T-helper 1 cell treated with Interleukin-12 subunit alpha and Interleukin-12 subunit beta and Interleukin-4 antibody, amounts not matched to agents 30 μg/mL and 1 μg/mL, for 36 hours (primary cell): ENCODE data around the gene PSD2.

Source experiments
- H3K27ac Mint-ChIP-seq: one replicate; pipeline ENCODE4 v1.8.0; 2021; ENCODE audit warnings: mild to moderate bottlenecking, mixed read lengths
- H3K27me3 Mint-ChIP-seq: one replicate; pipeline ENCODE4 v1.8.0; 2021; ENCODE audit warnings: low read depth, mixed read lengths
- H3K36me3 Mint-ChIP-seq: one replicate; pipeline ENCODE4 v1.8.0; 2021; ENCODE audit warnings: low read depth, mixed read lengths
- H3K4me1 Mint-ChIP-seq: one replicate; pipeline ENCODE4 v1.8.0; 2021; ENCODE audit warnings: low read depth, mixed read lengths
- H3K4me3 Mint-ChIP-seq: one replicate; pipeline ENCODE4 v1.8.0; 2021; ENCODE audit warnings: mild to moderate bottlenecking, moderate library complexity, mixed read lengths
- H3K9me3 Mint-ChIP-seq: one replicate; pipeline ENCODE4 v1.8.0; 2021; ENCODE audit warnings: mixed read lengths

Gene PSD2

GRCh38 chr5:139869042-139869790 lies 73.6 kb downstream of the PSD2 start:
- Mint-ChIP-seq H3K27ac (no peak overlapping the region), H3K4me1 (no peaks in the 10 kb centered on the region), H3K9me3 (no peaks in the 10 kb centered on the region), H3K4me3 (no peak overlapping the region), H3K36me3 (no peaks in the 10 kb centered on the region), H3K27me3 (peaks cover 16% of the 10 kb centered on the region)

DNA sequence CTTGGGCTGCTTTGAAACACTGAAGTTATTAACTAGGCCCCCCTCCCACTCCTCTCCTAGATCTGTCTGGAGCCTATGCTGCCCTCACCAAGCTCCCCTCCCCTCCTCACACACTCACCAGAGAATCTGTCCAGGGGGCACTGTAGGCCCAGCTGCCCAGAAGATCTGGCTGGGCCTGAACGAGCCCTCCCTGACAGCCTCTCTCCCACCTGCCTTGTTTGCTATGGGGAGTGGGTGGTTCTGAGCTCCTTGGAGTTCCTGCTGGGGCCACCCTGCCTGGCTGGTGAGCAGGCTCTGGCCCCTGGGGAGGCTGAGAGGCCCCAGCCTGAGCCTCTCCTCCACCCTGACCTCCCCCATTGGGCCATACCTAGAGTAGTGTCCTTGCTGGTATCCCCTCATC lies 75.1 kb downstream of the PSD2 start:
- Mint-ChIP-seq H3K36me3 (no peaks in the 10 kb centered on the region), H3K27ac (no peak overlapping the region), H3K9me3 (no peaks in the 10 kb centered on the region), H3K27me3 (peaks cover 13% of the 10 kb centered on the region), H3K4me1 (no peaks in the 10 kb centered on the region), H3K4me3 (no peak overlapping the region)

DNA sequence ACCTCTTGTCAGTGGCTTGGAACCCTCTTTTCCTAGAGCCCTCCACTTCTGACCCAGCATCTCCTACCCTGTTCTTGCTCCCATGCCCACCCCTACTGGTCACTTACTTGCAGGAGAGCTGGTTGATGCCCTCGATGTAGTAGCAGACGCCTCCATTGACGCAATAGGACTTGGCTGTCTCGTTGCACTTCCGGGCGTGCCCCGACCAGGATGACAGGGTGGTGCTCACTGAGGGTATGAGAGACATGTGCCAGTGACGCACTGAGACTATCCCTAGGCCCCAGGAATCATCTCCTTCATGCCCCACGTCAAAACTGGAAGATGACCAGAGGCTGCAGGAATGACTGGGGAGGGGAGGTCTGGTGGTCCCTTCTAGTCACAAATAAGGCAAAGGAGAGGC lies 76.0 kb downstream of the PSD2 start:
- no peak overlapping the region for H3K27ac Mint-ChIP-seq
- H3K4me1 Mint-ChIP-seq: no peaks in the 10 kb centered on the region
- H3K27me3 Mint-ChIP-seq: peaks cover 5% of the 10 kb centered on the region
- H3K9me3 Mint-ChIP-seq: no peaks in the 10 kb centered on the region
- no peaks in the 10 kb centered on the region for H3K36me3 Mint-ChIP-seq
- H3K4me3 Mint-ChIP-seq: no peak overlapping the region

- no peaks in the 10 kb centered on the region for H3K9me3 Mint-ChIP-seq
- no peak overlapping the region for H3K4me3 Mint-ChIP-seq
- H3K36me3 Mint-ChIP-seq: no peaks in the 10 kb centered on the region
- no peak overlapping the region for H3K27ac Mint-ChIP-seq
- H3K27me3 Mint-ChIP-seq: no peaks in the 10 kb centered on the region
- no peaks in the 10 kb centered on the region for H3K4me1 Mint-ChIP-seq
Observed at GRCh38 chr5:139872052-139872766, 76.6 kb downstream of the PSD2 start.

GRCh38 chr5:139872851-139873794 lies 77.5 kb downstream of the PSD2 start:
- Mint-ChIP-seq H3K4me1 (no peaks in the 10 kb centered on the region), H3K9me3 (no peaks in the 10 kb centered on the region), H3K4me3 (no peak overlapping the region), H3K27me3 (no peaks in the 10 kb centered on the region), H3K36me3 (no peaks in the 10 kb centered on the region), H3K27ac (no peak overlapping the region)

DNA sequence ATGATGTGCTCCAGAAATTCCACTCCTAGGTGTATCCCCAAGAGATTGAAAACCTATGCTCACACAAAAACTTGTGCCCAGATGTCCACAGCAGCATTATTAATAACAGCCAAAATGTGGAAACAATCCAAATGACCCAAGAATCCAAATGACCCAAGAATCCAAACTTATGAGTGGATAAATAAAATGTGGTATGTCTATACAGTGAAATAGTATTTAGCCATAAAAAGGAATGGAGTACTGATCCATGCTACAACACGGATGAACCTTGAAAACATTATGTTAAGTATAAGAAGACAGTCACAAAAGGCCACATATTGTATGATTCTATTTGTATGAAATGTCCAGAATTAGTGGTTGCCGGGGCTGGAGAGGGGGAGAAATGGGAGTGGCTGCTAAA lies 80.3 kb downstream of the PSD2 start:
- Mint-ChIP-seq H3K27me3 (no peaks in the 10 kb centered on the region), H3K9me3 (no peaks in the 10 kb centered on the region), H3K36me3 (no peaks in the 10 kb centered on the region), H3K4me1 (no peaks in the 10 kb centered on the region), H3K4me3 (no peak overlapping the region), H3K27ac (no peak overlapping the region)

DNA sequence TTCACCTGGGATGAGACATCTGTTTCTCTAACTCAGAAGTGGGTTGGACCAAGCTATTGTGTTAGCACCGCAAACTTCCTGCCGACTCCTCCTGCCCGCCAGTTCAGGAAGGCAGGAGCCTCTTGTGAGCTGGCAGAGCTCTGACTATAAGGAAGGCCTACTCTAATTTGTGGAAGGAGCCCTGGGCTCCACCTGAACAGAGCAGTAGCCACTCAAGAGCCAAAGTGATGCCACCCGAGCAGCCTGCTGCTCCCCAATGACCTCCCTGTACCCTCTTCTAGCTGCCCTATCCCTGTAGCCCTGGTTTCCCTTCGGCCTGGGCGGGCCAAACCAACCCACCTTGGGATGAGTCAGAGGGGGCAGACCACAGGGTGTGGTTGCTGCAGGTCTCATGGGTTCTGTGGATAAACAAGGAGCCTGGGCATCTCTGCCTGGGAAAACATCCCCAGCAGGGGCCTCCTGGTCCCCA lies 81.6 kb downstream of the PSD2 start:
- H3K4me1 Mint-ChIP-seq: no peaks in the 10 kb centered on the region

DNA sequence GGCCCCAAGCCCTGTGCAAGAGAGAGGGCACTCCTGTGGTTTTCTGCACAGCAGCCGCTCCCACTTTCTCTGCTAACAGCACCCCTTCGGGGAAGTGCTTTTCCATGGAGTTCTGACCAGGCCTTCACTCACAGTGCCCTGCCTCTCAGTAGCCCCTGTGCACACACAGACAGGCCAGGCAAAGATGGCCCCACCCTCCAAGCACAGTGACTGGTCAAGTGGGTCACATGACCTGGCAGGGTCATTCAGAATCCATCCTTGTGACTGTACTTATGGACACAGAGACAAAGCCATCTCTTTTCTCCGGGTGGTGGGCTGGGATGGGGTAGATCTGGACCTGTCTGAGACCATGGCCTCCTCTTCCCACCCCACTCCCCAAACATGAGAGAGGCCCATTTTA lies 82.5 kb downstream of the PSD2 start:
- Mint-ChIP-seq H3K4me1 (no peaks in the 10 kb centered on the region), H3K27me3 (no peaks in the 10 kb centered on the region), H3K4me3 (no peak overlapping the region), H3K36me3 (no peaks in the 10 kb centered on the region), H3K9me3 (no peaks in the 10 kb centered on the region), H3K27ac (no peak overlapping the region)

More for the DNA sequence above, 81.6 kb downstream of the PSD2 start:
- H3K9me3 Mint-ChIP-seq: no peaks in the 10 kb centered on the region
- no peaks in the 10 kb centered on the region for H3K36me3 Mint-ChIP-seq
- H3K4me3 Mint-ChIP-seq: no peak overlapping the region
- no peaks in the 10 kb centered on the region for H3K27me3 Mint-ChIP-seq
- H3K27ac Mint-ChIP-seq: no peak overlapping the region

- no peaks in the 10 kb centered on the region for H3K36me3 Mint-ChIP-seq
- peaks cover 8% of the 10 kb centered on the region for H3K27me3 Mint-ChIP-seq
- H3K27ac Mint-ChIP-seq: no peak overlapping the region
- H3K9me3 Mint-ChIP-seq: no peaks in the 10 kb centered on the region
- no peaks in the 10 kb centered on the region for H3K4me1 Mint-ChIP-seq
- H3K4me3 Mint-ChIP-seq: no peak overlapping the region
Observed at GRCh38 chr5:139880416-139881142, 85.0 kb downstream of the PSD2 start.

GRCh38 chr5:139881143-139881733 lies 85.6 kb downstream of the PSD2 start:
- Mint-ChIP-seq H3K27me3 (peaks cover 8% of the 10 kb centered on the region), H3K27ac (no peak overlapping the region), H3K4me3 (no peak overlapping the region), H3K36me3 (no peaks in the 10 kb centered on the region), H3K4me1 (no peaks in the 10 kb centered on the region), H3K9me3 (no peaks in the 10 kb centered on the region)

DNA sequence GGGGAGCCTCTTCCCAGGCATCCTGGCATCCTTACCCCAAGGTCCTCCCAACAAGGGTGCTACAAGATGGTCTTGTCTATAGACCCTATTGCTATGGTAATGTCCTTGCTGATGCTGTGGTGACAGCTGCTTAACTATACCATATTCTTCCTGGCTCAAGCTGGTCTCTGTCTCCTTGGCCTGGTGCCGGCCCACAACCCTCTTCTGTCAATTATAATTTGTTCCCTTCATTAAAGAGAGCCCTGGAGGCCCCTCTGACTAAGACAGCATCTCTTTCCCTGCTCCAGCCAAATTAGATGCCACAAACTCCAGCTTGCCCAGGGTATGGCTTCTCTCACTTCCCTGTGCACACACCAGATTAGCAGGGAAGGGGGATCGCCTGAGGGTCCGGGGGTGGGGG lies 86.7 kb downstream of the PSD2 start:
- no peak overlapping the region for H3K4me3 Mint-ChIP-seq
- no peaks in the 10 kb centered on the region for H3K9me3 Mint-ChIP-seq
- H3K4me1 Mint-ChIP-seq: no peaks in the 10 kb centered on the region
- H3K27me3 Mint-ChIP-seq: peaks cover 10% of the 10 kb centered on the region
- no peak overlapping the region for H3K27ac Mint-ChIP-seq
- H3K36me3 Mint-ChIP-seq: no peaks in the 10 kb centered on the region

DNA sequence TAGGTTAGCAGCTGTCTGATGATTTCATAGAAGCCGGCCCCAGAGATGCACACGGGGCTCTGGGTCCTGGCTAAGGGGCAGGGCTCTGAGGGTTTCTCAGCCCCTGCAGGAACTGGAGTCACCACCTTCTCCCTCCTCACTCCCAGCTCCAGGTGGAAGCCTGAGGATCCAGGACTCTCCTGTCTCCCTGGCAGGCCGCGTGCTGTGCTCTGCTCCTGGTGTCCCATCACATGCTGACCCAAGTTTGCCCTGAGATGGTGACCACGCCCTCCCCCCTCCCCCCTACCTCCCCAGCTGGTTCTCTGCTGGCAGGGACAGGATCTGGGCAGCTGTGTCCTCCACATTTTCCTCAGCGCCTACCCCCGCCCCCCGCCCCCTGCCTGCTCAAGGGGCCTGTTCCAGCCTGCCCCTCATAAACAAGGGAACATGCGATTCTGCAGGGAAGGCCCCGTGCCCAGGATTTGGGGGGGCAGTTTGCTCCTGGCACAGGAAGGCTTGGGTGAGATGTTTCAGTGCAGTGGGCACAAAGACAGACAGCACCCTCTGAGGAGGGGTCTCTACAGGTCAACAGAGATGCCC lies 87.4 kb downstream of the PSD2 start:
- H3K9me3 Mint-ChIP-seq: no peaks in the 10 kb centered on the region
- H3K4me1 Mint-ChIP-seq: no peaks in the 10 kb centered on the region
- H3K4me3 Mint-ChIP-seq: no peak overlapping the region
- no peak overlapping the region for H3K27ac Mint-ChIP-seq
- peaks cover 12% of the 10 kb centered on the region for H3K27me3 Mint-ChIP-seq
- no peaks in the 10 kb centered on the region for H3K36me3 Mint-ChIP-seq

DNA sequence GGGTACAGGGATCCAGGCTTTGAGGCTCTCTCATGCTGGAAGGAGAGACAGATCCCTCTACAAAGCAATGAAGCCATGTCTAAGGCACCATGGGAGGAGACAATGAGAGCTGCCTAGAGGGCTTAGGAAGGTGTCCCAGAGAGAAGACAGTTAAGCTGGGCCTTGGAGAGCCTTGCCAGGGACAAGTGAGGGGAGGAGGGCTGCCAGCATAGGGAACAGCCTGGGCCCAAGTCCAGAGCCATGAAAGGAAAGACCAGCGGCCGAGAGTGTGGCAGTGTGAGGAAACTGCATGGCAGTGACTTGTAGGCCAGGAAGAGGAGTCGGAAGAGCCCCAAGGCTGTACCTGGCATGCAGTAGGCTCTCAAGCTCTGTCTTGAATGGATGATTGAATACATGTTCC lies 88.5 kb downstream of the PSD2 start:
- Mint-ChIP-seq H3K9me3 (no peaks in the 10 kb centered on the region), H3K27ac (no peak overlapping the region), H3K27me3 (peaks cover 12% of the 10 kb centered on the region), H3K36me3 (no peaks in the 10 kb centered on the region), H3K4me3 (no peak overlapping the region), H3K4me1 (no peaks in the 10 kb centered on the region)
